KOPT-K1 (cell line): ENCODE data around the gene GRK5.
"Not testable (repeated sequence)": the region's sequence is repeated elsewhere in the genome, so short reads cannot be mapped to it uniquely, and the experiment has no call there.

ENCODE experiments used
- H3K27ac ChIP-seq: fragments of 200-600 bp; sonication (generic); 2 replicates; pipeline ENCODE4 v1.5.1; 2016; ENCODE audit warnings: antibody characterized with exemption, mild to moderate bottlenecking, low read depth, low read length; ENCODE audit not compliant: poor library complexity, severe bottlenecking
- H3K36me3 ChIP-seq: fragments of 200-600 bp; sonication (generic); 2 replicates; pipeline ENCODE4 v1.5.1; 2017; ENCODE audit warnings: antibody characterized with exemption, mild to moderate bottlenecking, low read length, moderate library complexity; ENCODE audit not compliant: insufficient read depth
- H3K9me3 ChIP-seq: fragments of 200-600 bp; sonication (generic); 2 replicates; pipeline ENCODE4 v1.5.1; 2017; ENCODE audit warnings: antibody characterized with exemption, low read length, mild to moderate bottlenecking; ENCODE audit not compliant: insufficient read depth, poor library complexity, severe bottlenecking

Gene GRK5

GRCh38 chr10:119225083-119225658, 17.8 kb downstream of the GRK5 start:
- Histone ChIP-seq H3K36me3 (no peaks in the 10 kb centered on the region), H3K9me3 (no peaks in the 10 kb centered on the region), H3K27ac (no peak overlapping the region)

GRCh38 chr10:119227825-119228224, 20.5 kb downstream of the GRK5 start:
- Histone ChIP-seq H3K36me3 (no peaks in the 10 kb centered on the region), H3K9me3 (peaks cover 21% of the 10 kb centered on the region), H3K27ac (no peak overlapping the region)

GRCh38 chr10:119231654-119232053, 24.3 kb downstream of the GRK5 start:
- Histone ChIP-seq H3K27ac (no peak overlapping the region), H3K36me3 (no peaks in the 10 kb centered on the region), H3K9me3 (peaks cover 23% of the 10 kb centered on the region)

- not testable (repeated sequence) for H3K36me3 ChIP-seq, H3K27ac ChIP-seq
- H3K9me3 ChIP-seq = peaks cover 23% of the 10 kb centered on the region
Observed at GRCh38 chr10:119232439-119232838, 25.1 kb downstream of the GRK5 start.

GRCh38 chr10:119233123-119233820, 25.9 kb downstream of the GRK5 start:
- Histone ChIP-seq H3K9me3 (peaks cover 23% of the 10 kb centered on the region), H3K36me3 (no peaks in the 10 kb centered on the region), H3K27ac (peak overlapping the region; percentile 12)

- no peaks in the 10 kb centered on the region for H3K36me3 ChIP-seq
- peaks cover 23% of the 10 kb centered on the region for H3K9me3 ChIP-seq
- peak overlapping the region; percentile 12 for H3K27ac ChIP-seq
Observed at GRCh38 chr10:119233821-119234220, 26.4 kb downstream of the GRK5 start.

- H3K27ac ChIP-seq = peak overlapping the region; percentile 23
- peaks cover 23% of the 10 kb centered on the region for H3K9me3 ChIP-seq
- H3K36me3 ChIP-seq = no peaks in the 10 kb centered on the region
Observed at GRCh38 chr10:119235356-119235755, 28.0 kb downstream of the GRK5 start.

- Histone ChIP-seq H3K36me3 (no peaks in the 10 kb centered on the region), H3K27ac (peak overlapping the region; percentile 50)
Observed at GRCh38 chr10:119237722-119238436, 30.5 kb downstream of the GRK5 start.

GRCh38 chr10:119238577-119238976, 31.2 kb downstream of the GRK5 start:
- no peaks in the 10 kb centered on the region for H3K36me3 ChIP-seq
- peak overlapping the region; percentile 50 for H3K27ac ChIP-seq
- no peaks in the 10 kb centered on the region for H3K9me3 ChIP-seq

More at GRCh38 chr10:119237722-119238436, 30.5 kb downstream of the GRK5 start:
- peaks cover 2% of the 10 kb centered on the region for H3K9me3 ChIP-seq

- not testable (repeated sequence) for H3K27ac ChIP-seq
Observed at GRCh38 chr10:119239015-119239414, 31.6 kb downstream of the GRK5 start.

GRCh38 chr10:119239630-119240029, 32.3 kb downstream of the GRK5 start:
- not testable (repeated sequence) for H3K9me3 ChIP-seq, H3K36me3 ChIP-seq, H3K27ac ChIP-seq

More at GRCh38 chr10:119239015-119239414, 31.6 kb downstream of the GRK5 start:
- not testable (repeated sequence) for H3K36me3 ChIP-seq, H3K9me3 ChIP-seq

- Histone ChIP-seq H3K27ac (no peak overlapping the region), H3K36me3 (no peaks in the 10 kb centered on the region), H3K9me3 (no peaks in the 10 kb centered on the region)
Observed at GRCh38 chr10:119241066-119241465, 33.7 kb downstream of the GRK5 start.

- Histone ChIP-seq H3K36me3 (no peaks in the 10 kb centered on the region), H3K9me3 (no peaks in the 10 kb centered on the region), H3K27ac (no peak overlapping the region)
Observed at GRCh38 chr10:119242186-119242585, 34.8 kb downstream of the GRK5 start.

GRCh38 chr10:119243488-119243887, 36.1 kb downstream of the GRK5 start:
- Histone ChIP-seq H3K36me3 (no peaks in the 10 kb centered on the region), H3K27ac (no peak overlapping the region), H3K9me3 (no peaks in the 10 kb centered on the region)

GRCh38 chr10:119243967-119244366, 36.6 kb downstream of the GRK5 start:
- H3K36me3 ChIP-seq = no peaks in the 10 kb centered on the region
- H3K9me3 ChIP-seq = no peaks in the 10 kb centered on the region
- H3K27ac ChIP-seq = no peak overlapping the region
